ENCODE data around the gene VAT1L.

Gene VAT1L

DNA sequence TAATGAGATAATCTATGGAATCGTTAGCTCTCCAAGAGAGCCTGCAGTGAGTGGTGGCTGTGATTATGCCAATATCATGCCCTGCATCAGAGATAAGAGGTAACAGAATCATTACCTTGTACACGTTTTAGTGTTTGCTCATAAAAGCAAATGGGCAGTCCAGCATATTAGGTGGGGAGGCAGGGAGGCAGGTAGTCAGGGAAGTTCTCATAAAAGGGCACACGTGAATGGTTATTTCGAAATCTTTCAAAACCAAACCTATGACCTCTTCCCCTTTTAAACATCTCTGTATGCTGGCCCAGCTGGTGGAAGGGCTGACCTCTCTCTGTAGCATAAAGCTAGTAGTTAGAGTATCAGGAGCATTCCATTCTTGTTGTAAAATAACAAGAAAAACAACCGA, 51.7 kb downstream of the VAT1L start:
- Histone ChIP-seq H3K27ac (ENCODE audit: low read length) (no peak overlapping the region), H3K27me3 (replicated peaks; ENCODE audit: insufficient read depth, low read length) (no peaks in the 10 kb centered on the region), H3F3A (ENCODE audit: insufficient read depth, low read length) (no peaks in the 10 kb centered on the region), H2AFZ (ENCODE audit: low read length) (no peak overlapping the region), H3K36me3 (replicated peaks; ENCODE audit: insufficient read depth, low read length) (no peaks in the 10 kb centered on the region), H3K79me2 (ENCODE audit: low read length) (no peaks in the 10 kb centered on the region), H4K20me1 (ENCODE audit: insufficient read depth, low read length) (no peaks in the 10 kb centered on the region), H3K9ac (ENCODE audit: low read length) (no peak overlapping the region), H3K4me1 (ENCODE audit: low read length) (no peaks in the 10 kb centered on the region), H3K4me2 (ENCODE audit: low read depth, low read length) (no peak overlapping the region), H3K4me3 (ENCODE audit: low read length) (no peak overlapping the region), H3K9me2 (replicated peaks; ENCODE audit: insufficient read depth, low read length) (no peaks in the 10 kb centered on the region), H3K9me3 (replicated peaks; ENCODE audit: insufficient read depth, low read length) (no peaks in the 10 kb centered on the region)
- no peak for TF ChIP-seq EZH2phosphoT487 (IDR thresholded peaks at IDR 0.05; ENCODE audit: low read length)
- no peak for TF ChIP-seq EZH2 (optimal IDR thresholded peaks at IDR 0.05; ENCODE audit: low read depth, low read length)
- TF ChIP-seq, protein P1, sequence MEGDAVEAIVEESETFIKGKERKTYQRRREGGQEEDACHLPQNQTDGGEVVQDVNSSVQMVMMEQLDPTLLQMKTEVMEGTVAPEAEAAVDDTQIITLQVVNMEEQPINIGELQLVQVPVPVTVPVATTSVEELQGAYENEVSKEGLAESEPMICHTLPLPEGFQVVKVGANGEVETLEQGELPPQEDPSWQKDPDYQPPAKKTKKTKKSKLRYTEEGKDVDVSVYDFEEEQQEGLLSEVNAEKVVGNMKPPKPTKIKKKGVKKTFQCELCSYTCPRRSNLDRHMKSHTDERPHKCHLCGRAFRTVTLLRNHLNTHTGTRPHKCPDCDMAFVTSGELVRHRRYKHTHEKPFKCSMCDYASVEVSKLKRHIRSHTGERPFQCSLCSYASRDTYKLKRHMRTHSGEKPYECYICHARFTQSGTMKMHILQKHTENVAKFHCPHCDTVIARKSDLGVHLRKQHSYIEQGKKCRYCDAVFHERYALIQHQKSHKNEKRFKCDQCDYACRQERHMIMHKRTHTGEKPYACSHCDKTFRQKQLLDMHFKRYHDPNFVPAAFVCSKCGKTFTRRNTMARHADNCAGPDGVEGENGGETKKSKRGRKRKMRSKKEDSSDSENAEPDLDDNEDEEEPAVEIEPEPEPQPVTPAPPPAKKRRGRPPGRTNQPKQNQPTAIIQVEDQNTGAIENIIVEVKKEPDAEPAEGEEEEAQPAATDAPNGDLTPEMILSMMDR (IDR thresholded peaks at IDR 0.05; ENCODE audit: low read length): no peak
- DNase-seq: no peak

DNA sequence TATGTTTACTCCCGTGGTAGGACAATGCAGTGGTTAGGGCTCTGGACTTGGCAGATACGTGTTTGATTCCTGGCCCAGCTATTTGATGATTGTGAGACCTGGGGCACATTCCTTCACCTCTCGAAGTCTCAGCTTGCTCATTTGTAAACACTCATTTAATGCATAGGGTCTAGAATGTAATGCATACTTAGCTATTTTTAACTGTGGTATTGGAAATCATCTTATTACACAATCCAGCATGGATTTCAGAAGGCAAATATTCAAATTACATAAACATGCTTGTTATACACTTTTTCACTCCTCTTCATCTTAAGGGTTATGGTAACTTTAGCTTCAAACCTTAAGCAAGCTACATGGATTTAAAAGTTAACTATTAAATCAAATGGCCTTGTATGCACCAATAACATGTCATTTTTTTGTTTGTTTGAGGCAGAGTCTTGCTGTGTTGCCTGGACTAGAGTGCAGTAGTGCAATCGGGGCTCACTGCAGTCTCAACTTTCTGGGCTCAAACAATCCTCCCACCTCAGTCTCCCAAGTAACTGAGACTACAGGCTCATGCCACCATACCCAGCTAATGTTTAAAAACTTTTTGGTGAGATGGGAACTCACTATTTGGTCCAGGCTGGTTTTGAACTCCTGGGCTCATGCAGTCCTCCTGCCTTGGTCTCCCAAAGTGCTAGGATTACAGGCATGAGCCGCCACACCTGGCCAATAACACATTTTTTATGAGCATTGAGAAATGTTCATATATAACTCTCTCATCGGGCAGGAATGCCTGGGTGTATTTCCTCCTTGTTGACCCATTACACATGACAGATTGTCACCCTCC, 52.5 kb downstream of the VAT1L start:
- Histone ChIP-seq H3K9me3 (replicated peaks; ENCODE audit: insufficient read depth, low read length) (no peaks in the 10 kb centered on the region), H3K9me2 (replicated peaks; ENCODE audit: insufficient read depth, low read length) (no peaks in the 10 kb centered on the region), H3K9ac (ENCODE audit: low read length) (no peak overlapping the region), H4K20me1 (ENCODE audit: insufficient read depth, low read length) (no peaks in the 10 kb centered on the region), H3K27ac (ENCODE audit: low read length) (no peak overlapping the region), H2AFZ (ENCODE audit: low read length) (no peak overlapping the region), H3K4me3 (ENCODE audit: low read length) (no peak overlapping the region), H3K27me3 (replicated peaks; ENCODE audit: insufficient read depth, low read length) (no peaks in the 10 kb centered on the region), H3K79me2 (ENCODE audit: low read length) (no peaks in the 10 kb centered on the region), H3K4me1 (ENCODE audit: low read length) (no peaks in the 10 kb centered on the region), H3K4me2 (ENCODE audit: low read depth, low read length) (no peak overlapping the region), H3K36me3 (replicated peaks; ENCODE audit: insufficient read depth, low read length) (no peaks in the 10 kb centered on the region), H3F3A (ENCODE audit: insufficient read depth, low read length) (no peaks in the 10 kb centered on the region)
- DNase-seq: no peak
- TF ChIP-seq, protein P1 (IDR thresholded peaks at IDR 0.05; ENCODE audit: low read length): no peak
- TF ChIP-seq EZH2 (optimal IDR thresholded peaks at IDR 0.05; ENCODE audit: low read depth, low read length) (no peak), EZH2phosphoT487 (IDR thresholded peaks at IDR 0.05; ENCODE audit: low read length) (no peak)

GRCh38 chr16:77841502-77841763, 53.1 kb downstream of the VAT1L start:
- no peaks in the 10 kb centered on the region for H3K27me3 ChIP-seq (replicated peaks; ENCODE audit: insufficient read depth, low read length)
- H3K4me3 ChIP-seq (ENCODE audit: low read length): no peak overlapping the region
- H3K4me2 ChIP-seq (ENCODE audit: low read depth, low read length): no peak overlapping the region
- no peaks in the 10 kb centered on the region for H3K9me3 ChIP-seq (replicated peaks; ENCODE audit: insufficient read depth, low read length)
- no peak overlapping the region for H3K9ac ChIP-seq (ENCODE audit: low read length)
- no peaks in the 10 kb centered on the region for H4K20me1 ChIP-seq (ENCODE audit: insufficient read depth, low read length)
- H3K9me2 ChIP-seq (replicated peaks; ENCODE audit: insufficient read depth, low read length): no peaks in the 10 kb centered on the region
- no peaks in the 10 kb centered on the region for H3F3A ChIP-seq (ENCODE audit: insufficient read depth, low read length)
- TF ChIP-seq, protein P1 (IDR thresholded peaks at IDR 0.05; ENCODE audit: low read length): no peak
- TF ChIP-seq EZH2phosphoT487 (IDR thresholded peaks at IDR 0.05; ENCODE audit: low read length) (no peak), EZH2 (optimal IDR thresholded peaks at IDR 0.05; ENCODE audit: low read depth, low read length) (no peak)
- no peak overlapping the region for H2AFZ ChIP-seq (ENCODE audit: low read length)
- no peak overlapping the region for H3K27ac ChIP-seq (ENCODE audit: low read length)
- no peaks in the 10 kb centered on the region for H3K79me2 ChIP-seq (ENCODE audit: low read length)
- H3K4me1 ChIP-seq (ENCODE audit: low read length): no peaks in the 10 kb centered on the region
- no peaks in the 10 kb centered on the region for H3K36me3 ChIP-seq (replicated peaks; ENCODE audit: insufficient read depth, low read length)
- no peak for DNase-seq
